HepG2 (cell line): ENCODE results near the gene SIGLEC9. TPM values are rescaled to one million over a fixed set of nuclear protein-coding genes. Genes with fewer than 3 reads are reported as not detected.

Experiments used
- ADNP ChIP-seq: sonication (generic); formaldehyde crosslinking; IDR thresholded peaks from 2 replicates; pipeline ENCODE4 v1.4.0; 2020; ENCODE audit warnings: missing genetic modification reagents
- MTF1 ChIP-seq: sonication (generic); formaldehyde crosslinking; IDR thresholded peaks from 2 replicates; pipeline ENCODE4 v1.5.0; 2020; ENCODE audit warnings: missing genetic modification reagents
- TGIF2 ChIP-seq: IDR thresholded peaks from 2 replicates; pipeline ENCODE4 v1.6.1; 2016; ENCODE audit warnings: control low read depth, missing compliant biosample characterization
- ZNF180 ChIP-seq: sonication (generic); formaldehyde crosslinking; IDR thresholded peaks from 2 replicates; pipeline ENCODE4 v1.4.0; 2020; ENCODE audit warnings: low read depth, missing genetic modification reagents, borderline replicate concordance
- ZNF772 ChIP-seq: sonication (generic); formaldehyde crosslinking; IDR thresholded peaks from 2 replicates; pipeline ENCODE4 v1.5.0; 2020; ENCODE audit warnings: mild to moderate bottlenecking, missing genetic modification reagents
- polyA plus RNA-seq, 8 experiments: library from polyadenylated mRNA; depleted of rRNA in 3 of 8; stranded (reverse) in 7 of 8; unstranded in 1 of 8; fragments of >200 nt; fragmentation: Illumina TruSeq in 4 of 8; extraction: Trizol in 4 of 8; gene quantifications; 2 replicates each; pipeline versions ENCODE4 v1.2.1 to v1.2.3, GENCODE V29; 2011 to 2016; ENCODE audit warnings: low read depth in 4 of 8, missing spikeins in 1 of 8, mixed read lengths in 1 of 8; ENCODE audit not compliant: insufficient read depth in 1 of 8
- total RNA-seq, 5 experiments: library from RNA; depleted of rRNA; stranded (reverse); fragments of >200 nt; fragmentation: Illumina TruSeq; extraction: Trizol; gene quantifications; 2 replicates each; pipeline ENCODE4 v1.2.3, GENCODE V29; 2016; ENCODE audit warnings: low read depth in 1 of 5
- TF ChIP-seq, protein P1 (sequence below): sonication (generic); formaldehyde crosslinking; IDR thresholded peaks from 2 replicates; pipeline ENCODE4 v1.5.0; 2020; ENCODE audit warnings: mild to moderate bottlenecking, missing genetic modification reagents, borderline replicate concordance

SIGLEC9 gene
- total and polyA plus RNA-seq, 2 of the 13 experiments (the other 11 are each of a cell fraction or from before 2014, with no cell fraction given), result not detected

DNA sequence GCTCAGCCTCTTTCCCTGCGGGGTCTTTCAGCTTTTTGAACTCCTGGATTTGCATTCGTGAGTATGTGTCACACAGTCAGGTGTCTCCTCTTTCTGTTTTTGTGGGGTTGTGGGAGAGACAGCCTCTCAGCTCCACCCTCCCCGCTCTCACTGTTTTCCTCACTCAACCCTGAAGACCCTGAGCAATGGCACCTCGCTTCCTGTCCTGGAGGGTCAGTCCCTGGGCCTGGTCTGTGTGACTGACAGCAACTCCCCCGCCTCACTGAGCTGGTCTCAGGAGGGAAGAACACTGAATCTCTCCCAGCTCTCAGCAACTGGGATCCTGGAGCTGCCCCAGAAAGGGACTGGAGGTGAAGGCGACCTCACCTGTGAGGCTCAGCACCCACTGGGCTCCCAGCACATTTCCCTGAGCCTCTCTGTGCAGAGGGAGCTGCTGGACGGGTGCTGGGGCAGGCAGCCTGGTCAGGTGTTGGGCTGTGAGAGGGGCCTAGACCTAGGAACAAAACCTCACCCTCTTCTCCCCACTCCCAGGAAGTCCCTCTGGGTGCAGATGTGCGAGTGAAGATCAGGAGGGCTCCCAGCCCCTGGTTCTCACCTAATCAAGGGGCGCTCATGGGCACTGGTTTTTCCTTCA lies 13.2 kb downstream of the SIGLEC9 start (continued):
- TF ChIP-seq, protein P1, sequence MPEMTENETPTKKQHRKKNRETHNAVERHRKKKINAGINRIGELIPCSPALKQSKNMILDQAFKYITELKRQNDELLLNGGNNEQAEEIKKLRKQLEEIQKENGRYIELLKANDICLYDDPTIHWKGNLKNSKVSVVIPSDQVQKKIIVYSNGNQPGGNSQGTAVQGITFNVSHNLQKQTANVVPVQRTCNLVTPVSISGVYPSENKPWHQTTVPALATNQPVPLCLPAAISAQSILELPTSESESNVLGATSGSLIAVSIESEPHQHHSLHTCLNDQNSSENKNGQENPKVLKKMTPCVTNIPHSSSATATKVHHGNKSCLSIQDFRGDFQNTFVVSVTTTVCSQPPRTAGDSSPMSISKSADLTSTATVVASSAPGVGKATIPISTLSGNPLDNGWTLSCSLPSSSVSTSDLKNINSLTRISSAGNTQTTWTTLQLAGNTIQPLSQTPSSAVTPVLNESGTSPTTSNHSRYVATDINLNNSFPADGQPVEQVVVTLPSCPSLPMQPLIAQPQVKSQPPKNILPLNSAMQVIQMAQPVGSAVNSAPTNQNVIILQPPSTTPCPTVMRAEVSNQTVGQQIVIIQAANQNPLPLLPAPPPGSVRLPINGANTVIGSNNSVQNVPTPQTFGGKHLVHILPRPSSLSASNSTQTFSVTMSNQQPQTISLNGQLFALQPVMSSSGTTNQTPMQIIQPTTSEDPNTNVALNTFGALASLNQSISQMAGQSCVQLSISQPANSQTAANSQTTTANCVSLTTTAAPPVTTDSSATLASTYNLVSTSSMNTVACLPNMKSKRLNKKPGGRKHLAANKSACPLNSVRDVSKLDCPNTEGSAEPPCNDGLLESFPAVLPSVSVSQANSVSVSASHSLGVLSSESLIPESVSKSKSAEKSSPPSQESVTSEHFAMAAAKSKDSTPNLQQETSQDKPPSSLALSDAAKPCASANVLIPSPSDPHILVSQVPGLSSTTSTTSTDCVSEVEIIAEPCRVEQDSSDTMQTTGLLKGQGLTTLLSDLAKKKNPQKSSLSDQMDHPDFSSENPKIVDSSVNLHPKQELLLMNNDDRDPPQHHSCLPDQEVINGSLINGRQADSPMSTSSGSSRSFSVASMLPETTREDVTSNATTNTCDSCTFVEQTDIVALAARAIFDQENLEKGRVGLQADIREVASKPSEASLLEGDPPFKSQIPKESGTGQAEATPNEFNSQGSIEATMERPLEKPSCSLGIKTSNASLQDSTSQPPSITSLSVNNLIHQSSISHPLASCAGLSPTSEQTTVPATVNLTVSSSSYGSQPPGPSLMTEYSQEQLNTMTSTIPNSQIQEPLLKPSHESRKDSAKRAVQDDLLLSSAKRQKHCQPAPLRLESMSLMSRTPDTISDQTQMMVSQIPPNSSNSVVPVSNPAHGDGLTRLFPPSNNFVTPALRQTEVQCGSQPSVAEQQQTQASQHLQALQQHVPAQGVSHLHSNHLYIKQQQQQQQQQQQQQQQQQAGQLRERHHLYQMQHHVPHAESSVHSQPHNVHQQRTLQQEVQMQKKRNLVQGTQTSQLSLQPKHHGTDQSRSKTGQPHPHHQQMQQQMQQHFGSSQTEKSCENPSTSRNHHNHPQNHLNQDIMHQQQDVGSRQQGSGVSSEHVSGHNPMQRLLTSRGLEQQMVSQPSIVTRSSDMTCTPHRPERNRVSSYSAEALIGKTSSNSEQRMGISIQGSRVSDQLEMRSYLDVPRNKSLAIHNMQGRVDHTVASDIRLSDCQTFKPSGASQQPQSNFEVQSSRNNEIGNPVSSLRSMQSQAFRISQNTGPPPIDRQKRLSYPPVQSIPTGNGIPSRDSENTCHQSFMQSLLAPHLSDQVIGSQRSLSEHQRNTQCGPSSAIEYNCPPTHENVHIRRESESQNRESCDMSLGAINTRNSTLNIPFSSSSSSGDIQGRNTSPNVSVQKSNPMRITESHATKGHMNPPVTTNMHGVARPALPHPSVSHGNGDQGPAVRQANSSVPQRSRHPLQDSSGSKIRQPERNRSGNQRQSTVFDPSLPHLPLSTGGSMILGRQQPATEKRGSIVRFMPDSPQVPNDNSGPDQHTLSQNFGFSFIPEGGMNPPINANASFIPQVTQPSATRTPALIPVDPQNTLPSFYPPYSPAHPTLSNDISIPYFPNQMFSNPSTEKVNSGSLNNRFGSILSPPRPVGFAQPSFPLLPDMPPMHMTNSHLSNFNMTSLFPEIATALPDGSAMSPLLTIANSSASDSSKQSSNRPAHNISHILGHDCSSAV (CRISPR knock-in tag), result no peak
- TF ChIP-seq ZNF772 (CRISPR knock-in tag), result no peak
- TF ChIP-seq TGIF2 (CRISPR knock-in tag), result no peak
- TF ChIP-seq ZNF180 (CRISPR knock-in tag), result no peak
- no peak for TF ChIP-seq ADNP (CRISPR knock-in tag)
- TF ChIP-seq MTF1 (CRISPR knock-in tag), result no peak
